ENCODE data around the gene FNDC3B. TPM values are rescaled to one million over a fixed set of nuclear protein-coding genes. Genes with fewer than 3 reads are reported as not detected.

FNDC3B gene
- total RNA-seq, 1 donor: 139 TPM

GRCh38 chr3:172280406-172281051 is 241.2 kb downstream of the FNDC3B start:
- DNase-seq (ENCODE audit: low read depth): peak; percentile 88
- H3K4me3 ChIP-seq (ENCODE audit: low read depth, low read length): no peak overlapping the region
- TF ChIP-seq CTCF (IDR thresholded peaks at IDR 0.05; ENCODE audit: insufficient read depth, low read length): no peak

- DNase-seq (ENCODE audit: low read depth): no peak
- no peak overlapping the region for H3K4me3 ChIP-seq (ENCODE audit: low read depth, low read length)
- TF ChIP-seq CTCF (IDR thresholded peaks at IDR 0.05; ENCODE audit: insufficient read depth, low read length): no peak
These were observed 242.5 kb downstream of the FNDC3B start for GRCh38 chr3:172281884-172282283.

GRCh38 chr3:172282850-172283249 is 243.5 kb downstream of the FNDC3B start:
- no peak for TF ChIP-seq CTCF (IDR thresholded peaks at IDR 0.05; ENCODE audit: insufficient read depth, low read length)
- DNase-seq (ENCODE audit: low read depth): no peak
- no peak overlapping the region for H3K4me3 ChIP-seq (ENCODE audit: low read depth, low read length)

GRCh38 chr3:172283841-172284357 is 244.5 kb downstream of the FNDC3B start:
- no peak for DNase-seq (ENCODE audit: low read depth)
- TF ChIP-seq CTCF (IDR thresholded peaks at IDR 0.05; ENCODE audit: insufficient read depth, low read length): no peak
- no peak overlapping the region for H3K4me3 ChIP-seq (ENCODE audit: low read depth, low read length)

GRCh38 chr3:172285844-172286243 is 246.5 kb downstream of the FNDC3B start:
- no peak overlapping the region for H3K4me3 ChIP-seq (ENCODE audit: low read depth, low read length)
- no peak for TF ChIP-seq CTCF (IDR thresholded peaks at IDR 0.05; ENCODE audit: insufficient read depth, low read length)
- peak; percentile 52 for DNase-seq (ENCODE audit: low read depth)

- H3K4me3 ChIP-seq (ENCODE audit: low read depth, low read length): no peak overlapping the region
- no peak for TF ChIP-seq CTCF (IDR thresholded peaks at IDR 0.05; ENCODE audit: insufficient read depth, low read length)
- no peak for DNase-seq (ENCODE audit: low read depth)
These were observed 247.3 kb downstream of the FNDC3B start for GRCh38 chr3:172286548-172287148.

Measured in fibroblast of the aortic adventitia (primary cell).